Measurements from ENCODE around the gene IL15.
"Not testable (repeated sequence)": the region's sequence is repeated elsewhere in the genome, so short reads cannot be mapped to it uniquely, and the experiment has no call there.

IL15 gene, protein sequence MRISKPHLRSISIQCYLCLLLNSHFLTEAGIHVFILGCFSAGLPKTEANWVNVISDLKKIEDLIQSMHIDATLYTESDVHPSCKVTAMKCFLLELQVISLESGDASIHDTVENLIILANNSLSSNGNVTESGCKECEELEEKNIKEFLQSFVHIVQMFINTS

DNA sequence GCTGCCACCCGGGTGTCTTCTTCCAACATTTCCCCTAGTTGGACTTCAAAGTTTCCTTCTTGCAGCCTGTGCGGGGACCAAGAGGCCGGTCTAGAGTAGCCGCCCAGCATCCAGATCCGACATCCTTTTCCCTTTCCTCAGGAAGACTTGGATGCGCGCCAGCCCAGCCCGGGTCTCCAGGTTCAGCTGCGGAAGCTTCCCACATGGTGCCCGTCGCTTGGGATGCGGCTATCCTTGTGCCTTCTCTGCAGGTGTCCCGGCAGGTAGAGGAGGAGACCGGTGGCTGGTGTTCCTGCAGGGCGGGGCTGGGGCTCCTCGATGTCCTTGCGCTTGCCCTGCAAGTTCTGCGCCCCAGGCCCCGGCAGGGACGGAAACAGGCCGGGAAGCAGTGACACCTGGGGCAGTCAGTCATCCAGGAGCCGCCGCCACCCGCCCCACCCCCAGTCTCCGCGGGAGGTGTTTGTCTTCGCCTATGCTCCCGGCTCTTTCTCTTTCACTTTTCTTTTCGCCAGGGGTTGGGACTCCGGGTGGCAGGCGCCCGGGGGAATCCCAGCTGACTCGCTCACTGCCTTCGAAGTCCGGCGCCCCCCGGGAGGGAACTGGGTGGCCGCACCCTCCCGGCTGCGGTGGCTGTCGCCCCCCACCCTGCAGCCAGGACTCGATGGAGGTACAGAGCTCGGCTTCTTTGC is at the start of gene IL15:
Gene IL15, plus strand, starts transcription at position 502 of the 689 bp plus-strand sequence. CDS start 82,882 bp downstream, outside the sequence.
- DNase-seq (ENCODE audit: low read depth), result peak; percentile 51

DNA sequence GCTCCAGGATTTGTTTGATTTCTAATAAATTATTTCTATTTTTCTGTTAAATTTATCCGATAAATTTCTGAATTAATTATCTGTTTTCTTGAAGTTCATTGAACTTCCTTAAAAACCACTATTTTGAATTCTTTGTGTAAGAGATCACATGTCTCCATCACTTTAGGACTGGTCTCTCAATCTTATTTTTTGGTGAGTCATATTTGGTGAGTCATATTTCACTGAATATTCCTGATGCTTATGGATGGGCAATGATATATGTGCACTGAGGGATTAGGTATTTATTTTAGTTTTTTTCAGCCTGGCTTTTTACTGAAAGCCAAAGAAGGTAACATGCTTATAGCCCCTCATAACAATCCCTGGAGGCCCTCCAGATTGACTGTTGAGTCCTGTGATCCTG is 48.5 kb upstream of the IL15 start:
- no peak for DNase-seq (ENCODE audit: low read depth)

DNA sequence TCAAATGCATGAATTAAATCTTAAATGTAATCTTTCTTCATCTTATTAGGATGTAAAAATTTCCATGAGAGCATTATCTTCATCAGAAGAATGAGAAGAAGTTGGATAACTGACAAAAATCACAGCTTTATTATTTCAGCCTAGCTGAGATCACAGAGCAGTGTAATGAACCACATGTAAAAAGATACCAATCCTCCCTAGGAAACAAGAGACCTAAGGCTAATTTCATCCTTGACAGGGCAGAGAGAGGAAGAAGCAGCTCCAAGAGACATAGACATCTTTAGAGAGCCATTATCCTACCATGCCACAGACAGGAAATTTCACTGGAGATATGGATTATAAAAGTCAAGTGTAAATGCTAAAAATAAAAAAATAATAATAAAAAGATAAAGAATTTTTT is 40.9 kb upstream of the IL15 start:
- no peak for DNase-seq (ENCODE audit: low read depth)

GRCh38 chr4:141599853-141600252 is 36.5 kb upstream of the IL15 start:
- no peak for DNase-seq (ENCODE audit: low read depth)

DNA sequence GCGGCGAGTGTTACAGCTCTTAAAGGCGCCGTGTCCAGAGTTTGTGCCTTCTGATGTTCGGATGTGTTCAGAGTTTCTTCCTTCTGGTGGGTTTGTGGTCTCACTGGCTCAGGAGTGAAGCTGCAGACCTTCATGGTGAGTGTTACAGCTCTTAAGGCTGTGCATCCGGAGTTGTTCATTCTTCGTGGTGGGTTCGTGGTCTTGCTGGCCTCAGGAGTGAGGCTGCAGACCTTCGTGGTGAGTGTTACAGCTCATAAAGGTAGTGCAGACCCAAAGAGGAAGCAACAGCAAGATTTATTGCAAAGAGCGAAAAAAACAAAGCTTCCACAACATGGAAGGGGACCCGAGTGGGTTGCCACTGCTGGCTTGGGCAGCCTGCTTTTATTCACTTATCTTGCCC is 31.7 kb upstream of the IL15 start:
- DNase-seq (ENCODE audit: low read depth), result not testable (repeated sequence)

GRCh38 chr4:141605425-141605856 is 30.9 kb upstream of the IL15 start:
- no peak for DNase-seq (ENCODE audit: low read depth)

GRCh38 chr4:141609243-141609642 is 27.1 kb upstream of the IL15 start:
- no peak for DNase-seq (ENCODE audit: low read depth)

- DNase-seq (ENCODE audit: low read depth), result no peak
Observed at GRCh38 chr4:141610365-141610764, 26.0 kb upstream of the IL15 start.

GRCh38 chr4:141614878-141615586 is 21.4 kb upstream of the IL15 start:
- DNase-seq (ENCODE audit: low read depth), result no peak

DNA sequence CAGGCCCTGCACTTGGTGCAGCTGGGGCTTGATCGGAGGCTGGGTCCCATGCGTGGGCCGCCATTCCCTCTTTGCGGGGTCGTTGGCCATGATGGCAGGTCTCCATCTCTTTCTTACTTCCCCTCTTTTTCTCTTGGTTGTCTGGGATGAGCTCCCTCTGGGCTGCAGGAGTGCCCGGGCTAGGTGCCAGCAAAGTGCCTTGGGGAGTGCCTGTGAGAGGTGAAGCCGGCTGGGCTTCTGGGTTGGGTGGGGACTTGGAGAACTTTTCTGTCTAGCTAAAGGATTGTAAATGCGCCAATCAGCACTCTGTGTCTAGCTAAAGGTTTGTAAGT is 20.8 kb upstream of the IL15 start:
- DNase-seq (ENCODE audit: low read depth), result not testable (repeated sequence)

- DNase-seq (ENCODE audit: low read depth), result no peak
Observed at GRCh38 chr4:141620715-141621114, 15.7 kb upstream of the IL15 start.

GRCh38 chr4:141625023-141625422 is 11.4 kb upstream of the IL15 start:
- DNase-seq (ENCODE audit: low read depth), result no peak

GRCh38 chr4:141630854-141631253 is 5.5 kb upstream of the IL15 start:
- no peak for DNase-seq (ENCODE audit: low read depth)

- DNase-seq (ENCODE audit: low read depth), result no peak
Observed at GRCh38 chr4:141635736-141636081, 674 bp upstream of the IL15 start.

- peak; percentile 4 for DNase-seq (ENCODE audit: low read depth)
Observed at GRCh38 chr4:141636771-141637460, 533 bp downstream of the IL15 start.

DNA sequence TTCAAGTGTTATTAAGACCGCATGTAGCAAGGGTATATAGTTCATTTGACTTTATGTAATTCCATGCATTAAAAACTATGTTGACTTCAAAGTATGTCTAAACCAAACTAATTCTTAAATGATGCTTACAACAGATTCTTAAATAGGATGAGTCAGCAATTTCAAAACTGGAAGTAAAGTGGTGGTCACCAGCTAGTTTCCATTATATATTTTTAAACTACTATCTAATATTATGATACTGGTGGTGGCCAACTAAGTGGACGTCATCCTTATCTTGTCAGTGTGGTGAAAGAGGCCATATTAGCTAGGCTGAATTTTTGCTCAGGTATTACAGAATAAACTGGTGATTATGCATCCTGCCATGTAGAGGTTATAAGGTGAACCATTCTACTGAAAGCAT is 1.2 kb downstream of the IL15 start:
- DNase-seq (ENCODE audit: low read depth), result no peak

DNA sequence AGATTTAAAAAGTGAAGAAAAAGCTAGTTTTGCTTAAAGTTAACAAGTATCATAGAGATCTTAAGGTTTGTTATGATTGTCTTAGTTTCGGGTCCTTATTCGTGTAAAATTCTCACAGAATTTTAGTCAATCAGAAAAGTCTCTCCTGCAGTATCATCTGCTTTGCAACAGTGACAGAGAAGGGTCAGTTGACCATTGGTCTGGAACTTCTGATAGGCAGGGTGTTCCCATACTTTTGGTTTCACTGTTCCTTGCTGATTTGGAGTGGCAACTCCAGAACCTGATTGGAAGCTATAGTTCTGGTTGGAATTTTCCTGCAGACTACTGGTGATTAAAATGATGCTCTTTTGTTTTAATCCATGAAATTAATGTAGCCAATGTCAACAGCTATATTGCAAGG is 1.8 kb downstream of the IL15 start:
- DNase-seq (ENCODE audit: low read depth), result no peak

GRCh38 chr4:141640696-141641095 is 4.3 kb downstream of the IL15 start:
- DNase-seq (ENCODE audit: low read depth), result no peak

GRCh38 chr4:141642063-141642462 is 5.7 kb downstream of the IL15 start:
- DNase-seq (ENCODE audit: low read depth), result no peak

DNA sequence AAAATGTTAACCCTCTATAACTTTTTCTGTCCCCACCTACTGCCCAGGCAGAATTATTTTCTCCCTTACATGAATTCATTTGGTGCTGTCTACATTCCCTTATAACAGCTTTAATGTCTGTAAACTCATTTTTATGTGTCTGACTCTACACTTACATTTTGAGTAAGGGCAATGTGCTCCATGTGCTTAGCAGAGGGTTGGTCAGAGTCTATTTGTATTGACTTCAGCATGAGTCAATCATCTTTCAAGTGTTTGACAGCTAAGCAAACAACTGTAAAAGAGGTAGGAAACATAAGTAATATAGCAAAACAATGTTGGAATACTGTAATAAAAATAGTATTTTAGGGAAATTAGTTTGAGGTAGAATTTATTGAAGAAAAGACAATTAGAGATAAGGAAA is 6.3 kb downstream of the IL15 start:
- DNase-seq (ENCODE audit: low read depth), result no peak

DNA sequence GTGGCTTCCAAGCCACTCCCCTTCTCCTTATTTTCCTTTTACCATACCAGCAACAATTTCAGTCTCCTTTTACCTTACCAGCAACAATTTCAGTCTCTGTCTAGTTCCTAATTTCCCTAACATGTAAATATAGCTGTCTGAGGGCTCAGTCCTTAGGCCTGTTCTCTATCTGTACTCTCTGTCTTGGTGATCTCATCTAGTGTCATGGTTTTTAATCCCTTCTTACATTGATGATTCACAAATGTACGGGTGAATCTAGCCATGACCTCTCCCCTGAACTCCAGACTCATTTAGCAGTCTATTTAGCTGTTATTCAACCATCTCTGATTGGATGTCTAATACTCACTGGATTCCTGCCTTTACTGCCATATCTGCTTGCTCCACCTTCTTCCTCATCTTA is 7.2 kb downstream of the IL15 start:
- DNase-seq (ENCODE audit: low read depth), result no peak

DNA sequence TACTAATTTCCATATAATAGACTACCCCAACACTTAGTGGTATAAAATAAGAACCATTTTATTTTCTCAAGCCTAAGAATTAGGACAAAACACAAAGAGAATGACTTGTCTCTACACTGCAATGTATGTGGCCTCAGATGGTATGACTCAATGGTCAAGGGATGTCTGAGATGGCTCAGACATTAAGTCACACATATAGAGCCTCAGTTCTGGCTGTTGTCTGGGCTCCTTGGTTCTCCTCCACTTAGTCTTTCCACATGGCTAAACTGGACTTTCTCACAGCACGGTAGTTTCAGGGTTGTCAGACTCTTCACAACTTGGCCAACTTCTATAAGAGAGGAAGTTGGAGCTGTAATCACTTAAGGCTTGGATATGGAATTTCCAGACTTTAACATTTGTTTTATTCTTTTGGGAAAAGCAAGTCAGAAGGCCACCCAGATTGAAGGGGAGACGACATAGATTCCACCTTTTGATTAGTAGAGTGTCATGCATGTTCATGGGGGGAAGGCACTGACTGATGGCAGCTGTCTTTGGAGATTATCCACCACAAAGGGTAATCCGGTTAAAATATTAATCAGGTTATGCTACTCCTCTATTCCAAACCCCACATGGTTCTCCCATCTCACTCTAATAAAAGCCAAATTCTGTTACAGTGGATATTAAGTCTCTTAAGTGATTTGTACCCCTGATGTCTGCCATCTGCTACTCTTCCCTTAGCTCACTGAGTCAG is 9.4 kb downstream of the IL15 start:
- no peak for DNase-seq (ENCODE audit: low read depth)
